ENCODE data around the gene INPP5D.

The INPP5D gene

DNA sequence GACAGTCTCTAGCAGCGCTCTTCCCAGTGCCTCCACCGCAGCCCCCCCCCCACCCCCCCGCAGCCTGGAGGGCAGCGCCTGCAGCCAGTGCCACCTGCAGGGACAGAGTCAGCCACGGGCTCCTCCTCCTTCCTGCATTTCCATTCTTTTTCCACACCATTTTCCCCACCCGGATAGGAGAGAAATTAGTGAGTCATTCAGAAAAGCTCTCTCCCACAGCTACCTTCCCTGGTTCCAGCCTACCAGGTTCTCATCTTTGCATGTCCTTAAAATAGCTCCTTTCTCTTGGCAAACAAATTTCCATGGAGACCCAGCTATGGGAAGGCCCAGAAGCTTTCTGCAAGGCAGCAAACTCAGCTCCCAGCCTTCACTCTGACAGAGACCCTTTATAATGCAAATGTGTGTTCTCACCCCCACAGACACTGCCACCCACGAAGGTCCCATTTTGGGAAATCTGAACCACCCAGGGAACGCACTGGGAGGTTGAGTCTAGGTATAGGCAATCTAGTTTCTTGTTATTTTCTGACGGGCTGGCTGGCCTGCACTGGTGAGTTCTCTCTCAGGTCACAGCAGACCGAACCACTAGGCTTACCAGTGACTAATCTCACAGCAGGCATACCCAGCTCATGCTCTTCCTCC is 149.5 kb downstream of the INPP5D start:
- DNase-seq (ENCODE audit: low spot score) = no peak

DNA sequence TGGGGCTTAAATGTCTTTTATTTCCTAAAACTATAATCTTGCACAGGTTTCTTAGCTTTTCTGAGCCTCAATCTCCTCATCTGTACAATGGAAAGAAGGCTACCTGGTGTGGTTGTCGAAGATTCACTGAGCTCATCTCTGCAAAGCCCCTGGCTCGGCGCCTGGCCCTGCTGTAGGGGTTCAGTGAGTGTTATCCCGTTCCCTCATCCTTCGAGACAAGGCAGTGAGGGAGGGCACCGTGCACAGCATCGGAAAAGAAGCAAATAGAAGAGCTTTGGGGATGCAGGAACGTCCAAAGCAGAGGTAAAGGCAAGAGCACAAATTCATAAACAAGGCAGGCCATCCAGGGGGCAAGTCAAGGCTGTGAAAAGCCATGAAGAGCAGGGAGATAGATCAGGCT is 150.1 kb downstream of the INPP5D start:
- DNase-seq (ENCODE audit: low spot score) = no peak

DNA sequence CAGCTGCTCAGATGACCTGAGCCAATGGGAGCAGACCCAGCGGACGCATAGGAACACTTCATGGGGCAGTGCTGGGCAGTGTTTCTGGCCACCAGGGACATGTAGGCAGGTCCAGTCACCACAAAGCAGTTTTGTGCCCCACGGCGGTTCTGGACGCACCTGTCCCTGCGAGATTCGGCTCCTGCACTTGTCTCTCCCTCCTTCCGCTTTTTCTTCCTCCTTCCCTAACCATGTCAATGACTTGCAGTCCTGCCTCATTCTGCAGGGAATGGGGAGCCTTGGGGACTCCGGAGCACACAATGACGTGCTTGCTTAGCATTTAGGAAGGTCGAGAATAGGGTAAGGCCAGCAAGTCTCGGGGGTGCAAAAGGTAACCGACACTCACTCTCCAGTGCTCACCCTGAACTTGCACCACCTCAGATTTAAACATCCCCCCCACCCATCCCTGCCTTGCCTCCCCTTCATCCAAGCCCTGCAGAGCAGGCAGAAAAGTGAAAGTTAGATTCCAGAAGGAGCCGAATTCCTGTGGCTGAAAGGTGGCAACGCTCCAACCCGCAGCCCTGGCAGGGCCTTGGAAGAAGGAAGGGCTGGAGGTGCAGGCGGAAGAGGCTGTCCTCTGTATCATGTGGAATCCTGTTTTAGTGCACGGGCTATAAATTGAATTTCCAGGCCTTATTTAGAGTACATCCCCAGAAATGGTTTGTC is 150.9 kb downstream of the INPP5D start:
- no peak for DNase-seq (ENCODE audit: low spot score)

DNA sequence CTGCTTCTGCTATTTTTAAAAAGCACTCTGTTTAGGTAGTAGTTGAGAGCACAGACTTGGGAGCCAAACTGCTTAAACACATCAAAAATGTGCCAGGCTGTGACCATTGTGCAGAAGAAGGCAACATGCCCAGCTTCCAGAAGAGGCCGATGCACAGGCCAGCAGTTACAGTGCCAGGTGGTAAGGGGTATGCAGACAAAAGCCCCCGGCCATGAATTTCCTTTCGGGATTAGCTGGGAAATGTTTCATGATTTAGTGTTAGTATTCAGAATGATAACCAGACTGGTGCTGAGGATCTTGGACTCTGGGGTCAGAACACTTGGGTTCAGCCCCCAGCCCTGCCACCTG is 151.4 kb downstream of the INPP5D start:
- no peak for DNase-seq (ENCODE audit: low spot score)

DNA sequence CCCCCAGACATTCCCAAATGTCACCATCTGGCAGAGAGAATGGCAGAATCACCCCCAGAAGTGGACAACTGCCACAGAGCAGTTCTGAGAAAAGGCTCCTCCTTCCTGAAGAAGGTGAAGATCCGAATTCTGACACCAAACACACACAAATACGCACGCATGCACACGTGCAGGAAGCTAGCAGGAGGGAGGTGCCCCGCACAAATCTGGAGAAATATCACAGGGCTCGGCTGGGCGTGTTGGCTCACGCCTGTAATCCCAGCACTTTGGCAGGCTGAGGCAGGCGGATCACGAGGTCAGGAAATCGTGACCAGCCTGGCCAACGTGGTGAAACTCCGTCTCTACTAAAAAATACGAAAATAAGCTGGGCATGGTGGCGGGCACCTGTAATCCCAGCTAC is 152.9 kb downstream of the INPP5D start:
- DNase-seq (ENCODE audit: low spot score) = no peak

DNA sequence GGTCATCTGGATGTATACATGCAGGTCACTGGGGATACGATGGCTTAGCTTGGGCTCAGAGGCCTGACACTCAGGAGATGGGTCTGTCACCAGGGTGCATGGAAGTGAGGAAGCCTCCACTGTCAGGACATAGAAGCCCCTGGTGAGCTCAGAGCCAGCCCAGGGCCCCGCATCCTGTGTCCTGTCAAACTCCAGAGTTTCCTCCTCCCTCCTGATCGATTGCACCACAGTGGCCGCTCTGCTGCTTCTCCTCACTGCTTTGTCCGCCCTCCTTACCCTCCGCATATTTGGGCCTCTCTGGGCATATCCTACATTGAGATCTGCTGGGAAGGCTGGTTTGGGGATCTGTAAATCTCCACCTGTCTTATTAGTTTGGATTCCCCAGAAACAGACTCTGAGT is 153.8 kb downstream of the INPP5D start:
- DNase-seq (ENCODE audit: low spot score) = no peak

DNA sequence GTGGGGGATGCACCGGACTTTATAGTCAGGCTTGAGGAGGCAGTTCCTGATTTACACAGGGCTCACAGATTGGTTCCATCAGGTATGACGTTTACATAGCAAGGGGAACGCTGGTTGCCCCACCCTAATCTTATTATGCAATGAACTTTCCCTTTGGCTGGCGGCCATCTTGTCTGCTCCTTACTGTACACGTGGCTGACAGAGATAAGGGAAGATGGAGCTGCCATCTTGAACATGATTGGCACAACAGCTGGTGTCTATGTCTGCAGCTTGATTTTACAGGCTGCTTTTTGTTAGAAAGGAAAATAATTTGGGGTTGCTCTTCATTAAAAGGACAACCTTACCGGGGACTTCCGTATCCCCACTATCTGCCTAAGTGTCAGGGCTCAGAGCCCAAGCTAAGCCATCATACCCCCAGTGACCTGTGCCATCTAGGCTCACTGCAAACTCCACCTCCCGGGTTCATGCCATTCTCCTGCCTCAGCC is 157.8 kb downstream of the INPP5D start:
- DNase-seq (ENCODE audit: low spot score) = no peak

DNA sequence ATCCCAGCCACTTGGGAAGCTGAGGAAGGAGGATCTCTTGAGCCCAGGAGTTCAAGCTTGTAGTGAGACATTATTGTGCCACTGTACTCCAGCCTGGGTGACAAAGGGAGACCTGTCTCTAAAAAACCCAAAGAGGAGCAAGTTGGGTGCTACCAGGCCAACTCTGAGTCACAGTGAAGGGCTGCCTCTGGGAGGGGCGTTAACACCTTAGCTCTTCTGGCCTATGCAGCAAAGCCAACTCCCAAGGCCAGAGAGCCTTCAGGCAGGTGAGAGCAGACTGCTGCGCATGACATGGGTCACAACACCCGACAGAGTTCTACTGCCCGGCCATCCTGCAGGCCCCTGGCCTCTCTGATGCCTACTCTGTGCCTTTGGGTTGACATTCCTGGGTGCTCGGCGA is 158.7 kb downstream of the INPP5D start:
- no peak for DNase-seq (ENCODE audit: low spot score)

DNA sequence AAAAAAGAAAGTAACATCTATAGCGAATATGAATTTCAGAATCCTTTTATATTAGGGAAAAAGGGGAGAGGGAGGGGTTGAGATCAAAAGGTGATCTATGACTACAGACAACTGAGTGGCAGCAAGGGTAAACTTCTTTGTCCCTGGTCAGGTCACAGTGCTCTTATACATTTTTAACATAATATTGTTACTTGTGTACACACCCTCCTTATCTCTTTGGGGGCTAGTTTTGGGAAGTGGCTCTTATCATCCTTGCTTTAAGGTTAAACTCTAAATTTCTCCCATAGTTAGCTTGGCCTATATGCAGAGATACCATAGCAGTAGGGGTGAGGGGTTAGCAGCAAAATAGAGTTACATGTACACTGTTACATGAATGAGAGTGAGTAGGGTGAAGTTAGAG is 159.7 kb downstream of the INPP5D start:
- DNase-seq (ENCODE audit: low spot score) = no peak

DNA sequence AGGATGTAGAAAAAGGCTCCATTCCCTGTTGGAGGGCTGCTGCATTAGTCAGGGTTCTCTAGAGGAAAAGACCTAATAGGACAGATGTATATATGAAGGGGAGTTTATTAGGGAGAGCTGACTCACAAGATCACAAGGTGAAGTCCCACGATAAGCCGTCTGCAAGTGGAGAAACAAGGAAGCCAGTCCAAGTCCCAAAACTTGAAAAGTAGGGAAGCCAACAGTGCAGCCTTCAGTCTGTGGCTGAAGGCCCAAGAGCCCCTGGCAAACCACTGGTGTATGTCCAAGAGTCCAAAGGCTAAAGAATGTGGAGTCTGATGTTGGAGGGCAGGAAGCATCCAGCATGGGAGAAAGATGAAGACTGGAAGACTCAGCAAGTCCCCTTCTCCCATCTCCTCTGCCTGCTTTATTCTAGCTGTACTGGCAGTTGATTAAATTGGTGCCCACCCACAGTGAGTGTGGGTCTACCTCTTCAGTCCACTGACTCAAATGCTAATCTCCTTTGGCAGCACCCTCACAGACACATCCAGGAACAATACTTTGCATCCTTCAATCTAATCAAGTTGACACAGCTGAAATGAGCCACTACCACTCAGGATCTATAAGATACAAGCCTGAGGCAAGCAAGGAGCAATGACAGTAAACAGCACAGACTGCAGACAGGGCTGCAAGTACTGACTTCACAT is 161.4 kb downstream of the INPP5D start:
- DNase-seq (ENCODE audit: low spot score) = no peak

DNA sequence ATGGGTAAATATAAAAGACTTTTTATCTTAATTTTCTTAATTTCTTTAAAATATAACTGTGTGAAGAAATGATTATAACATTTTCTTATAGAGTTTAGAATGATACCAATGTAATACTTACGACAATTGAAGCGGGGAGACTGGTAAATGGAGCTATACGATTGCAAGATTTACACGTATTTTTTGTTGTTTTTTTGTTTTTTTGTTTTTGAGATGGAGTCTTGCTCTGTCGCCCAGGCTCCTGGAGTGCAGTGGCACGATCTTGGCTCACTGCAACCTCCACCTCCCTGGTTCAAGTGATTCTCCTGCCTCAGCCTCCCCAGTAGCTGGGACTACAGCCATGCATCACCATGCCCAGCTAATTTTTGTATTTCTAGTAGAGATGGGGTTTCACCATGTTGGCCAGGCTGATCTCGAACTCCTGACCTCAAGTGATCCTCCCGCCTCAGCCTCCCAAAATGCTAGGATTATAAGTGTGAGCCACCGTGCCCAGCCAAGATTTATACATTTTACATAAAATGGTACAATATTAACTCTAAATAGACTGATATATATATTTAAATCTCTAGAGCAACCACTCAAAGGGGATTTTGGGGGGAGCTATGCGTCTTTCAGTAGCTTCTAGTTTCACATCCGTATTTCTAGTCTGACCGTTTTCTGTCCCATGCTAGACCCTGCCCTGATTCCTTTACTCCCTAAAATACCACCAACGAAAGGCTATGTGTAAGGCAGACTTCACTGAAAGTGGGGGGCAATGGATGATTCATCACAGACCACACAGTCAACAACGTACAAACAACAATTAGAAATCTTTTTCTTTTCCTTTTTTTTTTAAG is 163.1 kb downstream of the INPP5D start:
- no peak for DNase-seq (ENCODE audit: low spot score)

DNA sequence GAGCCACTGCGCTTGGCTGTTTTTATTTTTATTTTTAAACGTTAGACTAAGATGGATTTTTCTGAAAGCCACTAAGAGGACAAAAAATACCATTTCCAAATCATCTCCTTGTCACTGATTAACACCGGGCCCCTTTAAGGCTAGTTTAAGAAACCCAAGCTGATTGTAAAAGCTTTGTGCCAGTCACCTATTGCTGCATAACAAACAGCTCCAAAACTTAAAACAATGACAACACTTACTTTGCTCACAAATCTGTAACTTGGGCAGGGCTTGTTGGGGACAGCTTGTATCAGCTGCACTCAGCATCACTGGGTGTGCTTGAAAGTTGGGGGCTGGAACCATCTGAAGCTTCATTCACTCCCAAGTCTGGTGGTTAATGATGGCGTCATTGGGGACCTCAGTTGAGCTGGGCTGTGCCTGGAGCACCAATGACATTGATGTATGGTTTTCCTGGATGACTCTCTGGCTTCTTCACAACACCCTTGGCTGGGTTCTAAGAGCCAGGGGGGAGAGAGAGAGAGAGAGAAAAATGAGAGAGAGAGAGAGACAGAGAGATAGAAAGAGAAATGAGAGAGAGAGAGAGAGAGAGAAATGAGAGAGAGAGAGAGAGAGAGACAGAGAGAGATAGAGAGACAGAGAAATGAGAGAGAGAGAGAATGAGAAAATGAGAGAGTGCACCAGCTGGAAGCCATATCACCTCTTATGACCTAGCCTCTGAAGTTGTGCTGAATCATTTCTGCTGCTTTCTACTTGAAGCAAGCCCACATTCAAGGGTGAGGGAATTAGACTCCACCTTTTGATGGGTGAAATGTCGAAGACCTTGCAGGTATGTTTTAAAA is 165.3 kb downstream of the INPP5D start:
- DNase-seq (ENCODE audit: low spot score) = no peak

DNA sequence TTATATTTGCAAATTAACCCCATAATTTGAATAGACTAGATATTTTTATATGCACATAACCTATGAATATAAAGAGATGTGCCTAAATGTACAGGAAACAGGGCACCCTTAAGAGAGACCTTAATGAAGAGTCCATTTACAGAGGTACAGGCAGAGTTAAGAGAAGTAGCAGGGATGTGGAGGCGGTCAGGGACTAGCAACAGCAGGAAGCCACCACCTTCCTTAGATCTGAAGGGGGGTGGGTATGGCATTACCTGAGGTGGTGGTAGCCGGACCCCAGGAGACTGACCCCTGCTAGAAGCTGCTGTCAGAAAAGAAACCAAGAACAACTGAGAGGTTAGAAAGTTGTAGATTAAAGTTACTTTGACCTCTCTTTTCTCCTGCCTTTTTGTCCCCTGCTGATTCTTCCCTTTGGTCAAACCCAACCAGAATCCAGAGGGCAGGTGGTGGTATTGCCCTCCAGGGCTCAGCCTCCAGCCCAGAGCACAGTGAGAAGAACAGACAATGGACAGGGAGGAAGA is 166.4 kb downstream of the INPP5D start:
- DNase-seq (ENCODE audit: low spot score) = no peak

DNA sequence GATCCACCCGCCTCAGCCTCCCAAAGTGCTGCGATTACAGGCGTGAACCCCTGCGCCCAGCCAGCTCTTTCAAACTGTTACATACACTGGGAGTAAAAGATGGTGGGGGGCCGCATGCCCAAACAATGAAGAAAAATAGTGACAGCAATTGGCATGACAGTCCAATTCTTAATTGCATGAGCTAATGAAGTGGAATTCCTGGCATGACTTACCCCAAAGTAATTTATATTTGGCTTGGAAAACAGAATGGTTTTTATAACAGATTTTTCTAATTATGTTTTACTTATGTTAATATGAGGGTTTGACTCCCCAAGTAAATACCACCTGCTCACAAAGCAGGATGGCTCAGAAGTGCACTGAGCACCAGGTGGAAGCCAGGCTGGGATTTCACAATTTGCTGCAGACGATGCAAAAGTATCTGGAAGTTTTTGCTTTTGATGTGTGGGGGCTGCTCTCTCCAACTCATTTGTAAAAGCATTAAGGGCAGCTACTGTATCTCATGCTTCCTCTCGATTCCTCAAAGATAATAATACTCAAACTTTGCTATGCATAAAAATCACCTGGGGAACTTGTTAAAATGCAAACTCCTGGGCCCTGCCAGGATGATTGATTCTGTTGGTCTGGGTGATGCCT is 167.3 kb downstream of the INPP5D start:
- DNase-seq (ENCODE audit: low spot score) = no peak

DNA sequence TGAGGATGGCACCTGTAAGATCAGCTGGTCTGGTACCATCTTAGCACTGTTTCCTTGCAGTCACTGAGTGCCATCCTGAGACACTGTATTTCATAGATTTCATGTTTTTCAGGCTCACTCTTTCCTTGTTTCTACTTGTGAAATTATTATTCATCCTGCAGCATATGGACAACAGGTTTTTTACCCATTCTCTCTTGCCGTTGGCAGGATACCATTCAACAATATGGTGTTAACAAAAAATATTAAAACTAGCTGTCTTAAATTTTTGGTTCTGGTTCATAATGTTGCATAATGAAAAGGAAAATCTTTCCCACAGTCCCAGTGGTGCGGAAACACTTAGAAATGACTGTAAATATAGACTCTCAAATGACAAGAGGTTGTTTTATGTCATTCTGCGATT is 168.2 kb downstream of the INPP5D start:
- no peak for DNase-seq (ENCODE audit: low spot score)

DNA sequence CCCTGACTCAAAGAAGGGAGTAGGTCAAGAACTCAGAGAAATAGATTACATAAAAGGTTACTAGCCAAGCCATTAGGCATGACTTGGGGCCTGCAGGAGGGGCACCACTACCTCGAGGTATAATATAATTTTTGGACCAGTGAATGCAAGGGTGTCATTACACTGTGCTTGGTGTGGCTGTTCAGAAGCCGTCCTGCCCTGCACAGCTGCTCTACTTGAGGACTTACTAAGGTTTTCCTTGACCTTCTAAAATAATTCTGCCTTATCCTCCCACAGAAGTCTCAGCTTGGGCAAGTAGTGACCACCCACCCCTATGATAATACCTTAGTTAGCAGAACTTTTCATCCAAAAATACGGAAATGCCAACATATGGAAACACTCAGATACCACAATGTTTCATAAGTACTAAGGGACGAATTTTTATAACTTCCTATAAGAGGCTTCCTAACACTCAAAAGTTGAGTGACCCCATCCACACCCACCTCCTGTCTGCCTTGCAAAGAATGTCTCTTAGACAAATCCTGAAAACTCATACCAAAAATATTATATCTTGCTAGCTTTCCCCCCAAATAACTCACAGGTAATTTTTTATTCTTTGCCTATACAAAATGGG is 173.6 kb downstream of the INPP5D start:
- DNase-seq (ENCODE audit: low spot score) = no peak

DNA sequence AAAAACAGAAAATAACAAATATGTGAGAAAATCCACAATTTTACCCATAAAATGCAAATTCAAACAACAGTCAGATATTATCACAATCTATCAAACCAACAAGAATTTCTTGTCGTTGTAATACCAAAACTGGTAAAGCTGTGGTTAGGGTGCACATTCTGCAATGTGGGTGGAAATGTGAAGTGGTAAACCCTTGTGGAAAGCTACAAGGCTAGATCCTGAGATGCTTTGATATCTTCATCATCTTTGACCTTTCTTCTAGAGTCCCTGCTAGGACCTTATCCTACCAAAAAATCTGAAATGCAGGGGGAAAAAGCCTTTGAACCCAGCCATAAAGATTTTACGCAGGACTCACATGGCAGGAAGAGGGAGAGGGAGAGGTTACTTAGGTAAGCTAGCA is 174.1 kb downstream of the INPP5D start:
- no peak for DNase-seq (ENCODE audit: low spot score)

DNA sequence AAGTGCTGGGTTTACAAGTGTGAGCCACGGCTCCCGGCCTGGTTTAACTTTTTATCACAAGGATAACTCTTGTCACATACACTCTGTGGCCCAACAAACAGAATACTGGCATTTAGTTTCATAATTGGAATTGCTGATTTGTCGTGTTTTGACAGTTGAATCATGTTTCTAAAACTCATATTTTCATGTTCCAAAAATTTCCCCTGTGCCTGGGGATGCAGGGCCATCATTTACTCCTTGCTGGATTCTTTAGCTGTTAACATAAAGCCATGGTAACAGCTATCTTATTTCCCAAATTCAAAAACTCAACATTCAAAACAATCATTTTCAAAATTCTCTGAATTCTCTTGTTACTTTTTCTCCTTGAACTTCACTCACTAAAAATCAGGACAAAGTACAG is 174.9 kb downstream of the INPP5D start:
- DNase-seq (ENCODE audit: low spot score) = no peak

DNA sequence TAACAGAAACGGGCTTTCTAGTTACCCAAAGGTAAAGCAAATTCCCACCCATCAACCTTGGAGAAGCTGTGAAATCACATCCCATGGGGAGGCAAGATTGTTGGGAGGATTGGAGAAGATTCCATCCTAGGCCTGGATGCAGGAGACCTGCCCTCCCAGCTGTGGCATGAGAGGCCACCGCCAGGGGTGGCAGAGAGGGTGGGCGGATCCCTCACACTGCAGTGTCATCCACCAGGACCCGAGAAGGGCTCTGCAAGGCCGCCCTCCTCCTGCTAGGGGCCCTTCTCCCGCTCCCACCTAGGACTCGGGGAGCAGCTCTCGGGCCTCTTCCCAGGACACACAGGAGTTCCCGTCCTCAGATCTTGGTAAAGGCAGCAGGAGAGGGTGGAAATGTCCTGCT is 175.8 kb downstream of the INPP5D start:
- DNase-seq (ENCODE audit: low spot score) = no peak

DNA sequence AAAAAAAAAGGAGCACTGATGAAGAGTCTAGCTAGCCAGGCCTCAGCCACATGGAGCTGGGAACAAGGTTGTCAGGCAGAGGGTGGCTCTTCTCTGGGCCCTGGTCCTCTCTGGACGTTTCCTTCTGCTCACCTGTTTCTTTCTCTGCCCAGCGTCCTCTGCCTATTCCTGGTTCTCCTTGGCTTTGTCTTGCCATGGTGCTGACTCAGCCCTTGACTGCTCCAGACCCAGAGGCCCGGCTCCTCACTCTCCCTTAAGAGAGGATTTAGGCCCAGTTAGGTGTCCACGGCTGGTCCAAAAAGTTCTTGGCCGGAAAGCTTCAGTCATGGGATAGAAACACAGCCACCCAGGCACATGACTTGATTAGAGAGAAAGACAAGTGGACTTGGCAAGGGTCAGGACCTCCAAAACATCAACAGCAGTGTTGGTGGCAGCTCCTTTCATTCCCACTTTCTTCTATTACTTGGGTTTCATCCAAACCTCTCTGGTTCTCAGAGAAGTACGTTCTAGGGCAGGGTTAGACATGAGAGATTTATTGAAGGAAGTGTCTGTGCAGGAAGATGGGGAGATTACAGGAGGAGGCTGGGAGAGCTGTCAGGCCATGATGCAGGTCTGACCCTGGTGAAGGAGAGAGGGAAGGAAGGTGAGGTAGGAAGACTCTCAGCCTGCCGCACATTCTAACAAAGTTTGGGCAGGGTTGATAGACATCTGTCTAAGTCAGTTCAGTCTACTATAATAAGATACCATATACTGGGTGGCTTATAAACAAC is 176.9 kb downstream of the INPP5D start:
- no peak for DNase-seq (ENCODE audit: low spot score)

Measured in CD4-positive, alpha-beta T cell treated with Interleukin-6 at 100 ng/mL for 8 hours (primary cell).